ENCODE measurements around the gene CMC2. TPM values are rescaled to one million over a fixed set of nuclear protein-coding genes. Genes with fewer than 3 reads are reported as not detected.
A peak's percentile ranks its signal among the peaks of the same experiment; 100 is the strongest.

CMC2 gene
- total and polyA plus RNA-seq, 9 of the 15 experiments (the other 6 are each of a cell fraction or from before 2014, with no cell fraction given): 122 to 501 (median 172) TPM

DNA sequence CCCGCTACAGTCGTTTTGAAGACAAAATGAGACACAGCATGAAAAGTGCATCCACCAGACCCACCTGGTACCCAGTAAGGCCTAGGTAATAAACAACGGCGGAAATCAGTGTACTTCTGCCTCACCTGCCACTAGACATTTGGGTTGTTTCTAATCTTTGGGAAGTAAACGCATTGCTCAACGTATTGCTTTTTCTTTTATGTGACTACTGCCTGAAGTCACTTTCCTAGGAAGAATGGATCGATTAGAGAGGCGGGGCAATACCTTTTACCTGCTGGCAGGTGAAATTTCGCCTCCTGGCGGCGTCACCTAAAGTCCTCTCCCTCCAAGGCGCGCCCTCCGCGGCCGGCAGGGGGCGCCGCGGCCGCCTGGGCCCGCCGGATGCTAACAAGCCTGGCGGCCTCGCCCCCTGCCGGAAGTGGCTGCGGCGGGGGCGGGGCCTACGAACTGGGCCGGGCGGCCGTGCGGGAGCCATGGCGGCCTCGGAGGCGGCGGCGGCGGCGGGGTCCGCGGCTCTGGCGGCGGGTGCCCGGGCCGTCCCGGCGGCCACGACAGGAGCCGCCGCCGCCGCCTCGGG, 28.8 kb upstream of the CMC2 start, which contains the start of gene ATMIN (continued):
- TF ChIP-seq, protein P1, sequence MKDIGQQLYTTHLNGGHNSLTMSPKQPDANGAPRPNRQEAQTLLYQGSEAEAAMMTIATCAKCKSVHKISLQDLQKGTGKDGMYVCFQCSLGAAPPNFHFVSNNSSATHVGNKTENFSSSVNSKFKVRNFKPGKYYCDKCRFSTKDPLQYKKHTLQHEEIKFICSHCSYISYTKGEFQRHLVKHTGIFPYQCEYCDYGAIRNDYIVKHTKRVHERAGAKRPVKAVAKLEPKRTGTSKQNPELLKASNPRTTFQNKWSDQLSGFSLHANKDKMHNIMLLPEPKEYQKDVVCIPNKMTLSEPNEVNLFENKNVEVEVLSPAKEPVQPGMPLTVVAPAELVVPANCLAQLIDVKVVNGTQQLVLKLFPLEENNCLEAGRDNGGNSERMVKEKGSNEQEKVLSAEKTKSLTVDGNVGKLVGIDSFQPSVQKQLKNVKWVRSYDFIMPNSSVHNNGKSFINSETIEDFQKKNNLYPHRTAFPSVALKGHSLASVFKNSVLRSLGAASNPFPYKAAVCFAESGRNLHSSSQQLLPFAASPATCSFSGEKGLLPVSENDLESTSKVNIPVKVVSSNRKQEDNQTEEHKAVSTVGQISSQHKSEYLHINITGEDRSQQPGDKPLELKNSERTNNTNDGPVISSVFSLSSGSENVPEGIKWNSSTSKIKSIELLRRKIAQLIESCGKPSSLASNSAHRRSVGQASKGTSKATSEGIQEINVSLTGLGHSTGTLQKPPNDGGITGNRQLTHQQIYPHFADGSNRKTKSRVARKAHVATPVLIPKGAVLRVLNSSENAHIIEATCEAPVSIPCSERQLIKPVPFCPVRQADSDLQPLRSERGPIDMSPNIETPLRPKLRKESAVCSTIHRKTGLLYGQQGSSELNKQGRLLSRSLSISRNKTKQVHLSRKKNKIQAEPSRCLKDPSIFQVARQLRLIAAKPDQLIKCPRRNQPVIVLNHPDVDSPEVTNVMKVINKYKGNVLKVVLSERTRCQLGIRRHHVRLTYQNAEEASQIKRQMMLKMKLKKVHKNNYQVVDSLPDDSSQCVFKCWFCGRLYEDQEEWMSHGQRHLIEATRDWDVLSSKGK (CRISPR knock-in tag; IDR thresholded peaks at IDR 0.05): no peak
- TF ChIP-seq, protein P2, sequence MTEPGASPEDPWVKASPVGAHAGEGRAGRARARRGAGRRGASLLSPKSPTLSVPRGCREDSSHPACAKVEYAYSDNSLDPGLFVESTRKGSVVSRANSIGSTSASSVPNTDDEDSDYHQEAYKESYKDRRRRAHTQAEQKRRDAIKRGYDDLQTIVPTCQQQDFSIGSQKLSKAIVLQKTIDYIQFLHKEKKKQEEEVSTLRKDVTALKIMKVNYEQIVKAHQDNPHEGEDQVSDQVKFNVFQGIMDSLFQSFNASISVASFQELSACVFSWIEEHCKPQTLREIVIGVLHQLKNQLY (CRISPR knock-in tag; conservative IDR thresholded peaks at IDR 0.05): no peak
- TF ChIP-seq HCFC1 (IDR thresholded peaks at IDR 0.05; ENCODE audit: low read depth, low read length) (peak; percentile 69), ZZZ3 (IDR thresholded peaks at IDR 0.05) (no peak), ZBTB43 (CRISPR knock-in tag; IDR thresholded peaks at IDR 0.05) (no peak), ETS1 (conservative IDR thresholded peaks at IDR 0.05; ENCODE audit: control insufficient read depth, low read depth, low read length) (peak; percentile 57; the same call in 1 of the 2 replicates), SMARCA4 (IDR thresholded peaks at IDR 0.05) (no peak), ZNF766 (CRISPR knock-in tag; conservative IDR thresholded peaks at IDR 0.05) (no peak), CXXC5 (CRISPR knock-in tag; IDR thresholded peaks at IDR 0.05) (peak; percentile 57), HMGXB4 (CRISPR knock-in tag; IDR thresholded peaks at IDR 0.05) (peak; percentile 67; the same call in 1 of the 2 replicates), ZC3H11A (IDR thresholded peaks at IDR 0.05; ENCODE audit: low read depth, low read length) (peak; percentile 55; the same call in 1 of the 2 replicates), HSF4 (CRISPR knock-in tag; IDR thresholded peaks at IDR 0.05; ENCODE audit: borderline replicate concordance) (no peak), CREB5 (CRISPR knock-in tag; IDR thresholded peaks at IDR 0.05) (no peak), U2AF2 (optimal IDR thresholded peaks at IDR 0.05; ENCODE audit: low read depth, low read length) (no peak)
- TF ChIP-seq, protein P3, sequence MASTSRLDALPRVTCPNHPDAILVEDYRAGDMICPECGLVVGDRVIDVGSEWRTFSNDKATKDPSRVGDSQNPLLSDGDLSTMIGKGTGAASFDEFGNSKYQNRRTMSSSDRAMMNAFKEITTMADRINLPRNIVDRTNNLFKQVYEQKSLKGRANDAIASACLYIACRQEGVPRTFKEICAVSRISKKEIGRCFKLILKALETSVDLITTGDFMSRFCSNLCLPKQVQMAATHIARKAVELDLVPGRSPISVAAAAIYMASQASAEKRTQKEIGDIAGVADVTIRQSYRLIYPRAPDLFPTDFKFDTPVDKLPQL (IDR thresholded peaks at IDR 0.05; ENCODE audit: extremely low read depth, insufficient read length): no peak
